OCI-LY7 (cell line): ENCODE measurements around the gene ABCA7. TPM values are rescaled to one million over a fixed set of nuclear protein-coding genes. Genes with fewer than 3 reads are reported as not detected.
A peak's percentile ranks its signal among the peaks of the same experiment; 100 is the strongest.

Experiments
- BruUV-seq: library from RNA; stranded (reverse); fragments of 400-500 nt; replicated peaks from 2 replicates; lab custom pipeline; 2021; lab: Mats Ljungman, UMichigan
- CTCF ChIA-PET: fragments of 300-600 bp; sonication (Branson Sonifier 250); formaldehyde crosslinking; loops from one replicate; lab custom pipeline; 2022; ENCODE audit warnings: antibody characterized with exemption; ENCODE audit not compliant: unreplicated experiment; lab: Charles Lee
- POLR2A ChIA-PET: fragments of 300-600 bp; sonication (Branson Sonifier 250); formaldehyde crosslinking; loops from one replicate; lab custom pipeline; 2022; ENCODE audit warnings: antibody characterized with exemption; lab: Charles Lee
- DNase-seq: peaks from one replicate; pipeline ENCODE4 v3.0.0-alpha.2; 2015; ENCODE audit warnings: low spot score
- H2AFZ ChIP-seq: fragments of 200-600 bp; sonication (generic), shearing (Covaris generic); 2 replicates; pipeline ENCODE4 v1.6.1; 2014; ENCODE audit warnings: mild to moderate bottlenecking, antibody characterized with exemption, low read length, moderate library complexity
- H3K27ac ChIP-seq: fragments of 200-600 bp; sonication (generic); 2 replicates; pipeline ENCODE4 v1.5.1; 2014; ENCODE audit warnings: mixed run types, low read depth, mild to moderate bottlenecking, moderate library complexity, low read length, inconsistent platforms; ENCODE audit not compliant: poor library complexity, severe bottlenecking
- H3K36me3 ChIP-seq: fragments of 200-600 bp; sonication (generic); 2 replicates; pipeline ENCODE4 v1.6.1; 2014; ENCODE audit warnings: mild to moderate bottlenecking, antibody characterized with exemption, low read length, moderate library complexity, mixed read lengths; ENCODE audit not compliant: insufficient read depth
- H3K4me1 ChIP-seq: fragments of 200-600 bp; sonication (generic); 2 replicates; pipeline ENCODE4 v1.5.1; 2014; ENCODE audit warnings: mild to moderate bottlenecking, low read length; ENCODE audit not compliant: insufficient read depth, poor library complexity, severe bottlenecking
- H3K4me2 ChIP-seq: fragments of 200-600 bp; sonication (generic); 2 replicates; pipeline ENCODE4 v1.6.1; 2014; ENCODE audit warnings: mild to moderate bottlenecking, low read length
- H3K4me3 ChIP-seq: fragments of 200-600 bp; sonication (generic); 2 replicates; pipeline ENCODE4 v1.5.1; 2014; ENCODE audit warnings: mild to moderate bottlenecking, low read depth, low read length; ENCODE audit not compliant: poor library complexity, severe bottlenecking
- H3K79me2 ChIP-seq: fragments of 200-600 bp; sonication (generic); 2 replicates; pipeline ENCODE4 v1.6.1; 2016; ENCODE audit warnings: low read depth, mild to moderate bottlenecking, low read length, moderate library complexity, mixed read lengths; ENCODE audit not compliant: insufficient read depth
- H3K9me2 ChIP-seq: fragments of 200-600 bp; sonication (generic); 2 replicates; pipeline ENCODE4 v1.6.1; 2016; ENCODE audit warnings: mild to moderate bottlenecking, low read length, mixed read lengths; ENCODE audit not compliant: insufficient read depth
- H3K9me3 ChIP-seq: fragments of 200-600 bp; sonication (generic); 2 replicates; pipeline ENCODE4 v1.6.1; 2014; ENCODE audit warnings: mild to moderate bottlenecking, mixed run types, low read length, mixed read lengths
- H4K20me1 ChIP-seq: fragments of 200-600 bp; sonication (generic); 2 replicates; pipeline ENCODE4 v1.6.1; 2014; ENCODE audit warnings: mild to moderate bottlenecking, antibody characterized with exemption, low read length, moderate library complexity, mixed read lengths; ENCODE audit not compliant: insufficient read depth
- CTCF ChIP-seq: fragments of 200-600 bp; sonication (generic); conservative IDR thresholded peaks from 2 replicates; pipeline ENCODE4 v1.5.1; 2014; ENCODE audit warnings: mild to moderate bottlenecking, antibody characterized with exemption, low read length, moderate library complexity, mixed read lengths
- EZH2phosphoT487 ChIP-seq: fragments of 200-600 bp; sonication (generic); IDR thresholded peaks from 2 replicates; pipeline ENCODE4 v1.6.1; 2018; ENCODE audit warnings: low read depth, borderline replicate concordance, mild to moderate bottlenecking, mixed run types, antibody characterized with exemption, low read length, moderate library complexity, mixed read lengths
- intact Hi-C: fragments of 100-400 bp; cut with micrococcal nuclease; formaldehyde crosslinking; loops from one replicate; pipeline ENCODE4 v1.10.0; 2022; ENCODE audit not compliant: unreplicated experiment
- total RNA-seq, 2 experiments: library from RNA; depleted of rRNA in 1 of 2; stranded (reverse); fragments of >200 nt in 1 of 2; shearing (Covaris generic) in 1 of 2; gene quantifications; 2 replicates each; pipeline ENCODE4 v1.2.3, GENCODE V29; 2014 to 2022

The ABCA7 gene
- total RNA-seq, 2 experiments from 2014 or later: 43.3 to 66.6 TPM

GRCh38 chr19:1000095-1000494, 39.8 kb upstream of the ABCA7 start, which contains the start of gene GRIN3B:
TSS of gene GRIN3B (plus strand) at chr19:1000419. CDS start at chr19:1000438, 19 bp downstream.
- H3K9me2 ChIP-seq: no peaks in the 10 kb centered on the region
- H2AFZ ChIP-seq: no peak within 1 kb of the TSS
- TF ChIP-seq EZH2phosphoT487: no peak
- TF ChIP-seq CTCF: peak; percentile 65
- no peaks in the 10 kb centered on the region for H4K20me1 ChIP-seq
- H3K27ac ChIP-seq: no peak within 1 kb of the TSS
- H3K4me1 ChIP-seq: no peaks in the 10 kb centered on the region
- H3K79me2 ChIP-seq: no peaks in the 10 kb centered on the region
- intact Hi-C loops: no loop called here
- H3K4me2 ChIP-seq: no peak within 1 kb of the TSS
- no peaks in the 10 kb centered on the region for H3K9me3 ChIP-seq
- BruUV-seq: no TSS peak
- H3K4me3 ChIP-seq: no peak within 1 kb of the TSS
- ChIA-PET CTCF (no interaction called here), POLR2A (no interaction called here)
- H3K36me3 ChIP-seq: no peaks in the 10 kb centered on the region
- peak; percentile 57 for DNase-seq

- H3K4me2 ChIP-seq: no peak overlapping the region; the same call in 1 of the 2 replicates
- no peak overlapping the region for H3K27ac ChIP-seq
- no peak overlapping the region for H3K4me3 ChIP-seq
- POLR2A ChIA-PET: interaction anchor here (0.6 kb wide), 1 partner anchor 192 kb away, joined by 3 read pairs; no protein-coding TSS in a partner anchor
- H3K79me2 ChIP-seq: no peaks in the 10 kb centered on the region
- H3K9me3 ChIP-seq: no peaks in the 10 kb centered on the region
- H4K20me1 ChIP-seq: no peaks in the 10 kb centered on the region
- H2AFZ ChIP-seq: no peak overlapping the region
- BruUV-seq: no TSS peak
- no peaks in the 10 kb centered on the region for H3K4me1 ChIP-seq
- no peaks in the 10 kb centered on the region for H3K9me2 ChIP-seq
- CTCF ChIA-PET: interaction anchor here (0.5 kb wide), 1 partner anchor 26 kb away, joined by 4 read pairs; no protein-coding TSS in a partner anchor
- no peak for TF ChIP-seq EZH2phosphoT487
- TF ChIP-seq CTCF: no peak
- intact Hi-C loops: loop anchor here (1.0 kb wide), 1 partner anchor 80 kb away; no protein-coding TSS in a partner anchor
- no peaks in the 10 kb centered on the region for H3K36me3 ChIP-seq
- no peak for DNase-seq
These were observed 39.0 kb upstream of the ABCA7 start for GRCh38 chr19:1000591-1001537.
